Body of pancreas (tissue), 4 donors: ENCODE measurements around the gene TMPRSS11E.

Experiments used
- CTCF ChIP-seq, 7 experiments: fragments of 450-650 bp in 4 of 7; fragments of 200-600 bp in 3 of 7; sonication (generic) in 3 of 7; IDR thresholded peaks; one replicate each; pipeline ENCODE4 v1.5.1; 2016 to 2019; ENCODE audit warnings: antibody characterized with exemption in 7 of 7
- POLR2A ChIP-seq, 3 donors: fragments of 450-650 bp; IDR thresholded peaks; one replicate each; pipeline ENCODE4 v1.6.1; 2016; ENCODE audit warnings: antibody characterized with exemption in 3 of 3, mild to moderate bottlenecking in 2 of 3

DNA sequence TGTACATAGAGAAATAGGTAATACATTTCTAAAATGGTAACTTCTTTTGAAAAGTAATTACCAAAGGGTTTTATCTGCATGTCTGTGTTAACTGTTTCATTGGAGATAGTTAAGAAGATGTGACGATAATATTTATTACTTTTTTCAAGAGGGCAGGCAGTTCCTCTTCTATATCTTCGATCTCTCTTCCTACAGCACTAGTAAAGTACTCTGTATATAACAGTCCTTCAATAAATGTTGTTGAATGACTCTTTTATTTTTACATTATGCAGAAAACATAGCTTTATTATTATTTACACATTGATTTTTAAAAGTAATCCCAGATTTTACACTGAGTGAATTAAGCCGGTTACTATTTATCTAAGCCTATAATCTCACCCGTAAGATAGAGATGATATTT is 51.8 kb downstream of the TMPRSS11E start:
- TF ChIP-seq POLR2A (IDR thresholded peaks at IDR 0.05) (no peak), CTCF (IDR thresholded peaks at IDR 0.05) (no peak)
